Measurements from ENCODE around the gene CNNM1.

CNNM1 gene

DNA sequence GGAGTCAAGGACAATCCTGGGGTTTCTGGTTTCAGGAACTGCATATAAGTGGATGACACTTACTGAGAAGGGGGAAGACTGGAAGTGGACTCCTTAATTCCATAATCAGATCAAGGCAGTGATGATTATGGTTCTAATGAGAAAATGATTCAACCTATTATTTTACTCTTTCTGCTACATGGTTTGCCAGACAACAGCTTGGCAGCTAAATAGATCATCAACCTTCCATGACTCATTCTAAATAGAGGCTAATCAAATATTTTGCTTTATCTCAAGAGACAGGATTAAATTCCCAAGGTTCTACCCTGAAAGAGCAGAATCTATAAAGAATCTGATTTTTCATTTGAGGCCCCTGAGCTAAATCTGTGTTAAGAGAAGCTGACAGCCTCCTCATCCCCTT is 46.3 kb downstream of the CNNM1 start:
- H2BK12ac ChIP-seq (ENCODE audit: low read length in 2 of 2), result no peak overlapping the region

DNA sequence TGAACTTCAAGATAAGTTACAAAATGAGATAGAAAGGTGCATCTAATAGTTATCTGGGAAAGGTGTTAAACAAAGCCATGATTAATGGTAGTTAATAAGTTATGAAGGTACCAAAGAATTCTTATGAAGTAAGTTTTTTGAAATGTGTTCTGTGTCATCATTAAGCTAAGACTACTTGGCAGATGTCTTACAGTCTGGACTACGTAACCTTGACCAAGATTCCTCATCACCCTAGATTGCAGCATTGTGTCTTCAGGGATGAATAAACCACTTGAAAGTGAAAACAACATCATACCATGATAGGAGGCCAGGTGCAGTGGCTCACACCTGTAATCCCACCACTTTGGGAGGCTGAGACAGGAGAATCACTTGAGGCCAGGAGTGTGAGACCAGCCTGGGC is 53.0 kb downstream of the CNNM1 start:
- H3K14ac ChIP-seq (ENCODE audit: low read length in 2 of 2), result no peak overlapping the region
- H3K36me3 ChIP-seq (ENCODE audit: control insufficient read depth in 1 of 2, insufficient read depth in 2 of 2, low read depth in 1 of 2, low read length in 2 of 2), result no peaks in the 10 kb centered on the region
- H3K18ac ChIP-seq (ENCODE audit: low read depth in 1 of 2, low read length in 2 of 2), result no peak overlapping the region
- H3K23ac ChIP-seq (ENCODE audit: low read length in 2 of 2), result no peak overlapping the region
- H2AK5ac ChIP-seq (ENCODE audit: low read length, severe bottlenecking), result no peak overlapping the region
- no peak overlapping the region for H3K4me3 ChIP-seq (ENCODE audit: insufficient read depth in 1 of 2, low read depth in 1 of 2, low read length in 2 of 2)
- no peaks in the 10 kb centered on the region for H3K79me1 ChIP-seq (replicated peaks; ENCODE audit: low read length, poor library complexity, severe bottlenecking)
- H2BK15ac ChIP-seq (ENCODE audit: low read depth, poor library complexity, severe bottlenecking), result no peak overlapping the region
- H3K27ac ChIP-seq (ENCODE audit: low read length, poor library complexity, severe bottlenecking), result no peak overlapping the region
- 100% methylated on average over 1 of the region's 1 CpG for WGBS
- H2BK5ac ChIP-seq (ENCODE audit: low read depth, low read length, poor library complexity, severe bottlenecking), result no peak overlapping the region
- H2AFZ ChIP-seq (ENCODE audit: low read depth, low read length), result no peak overlapping the region
- H4K91ac ChIP-seq (ENCODE audit: low read length), result no peak overlapping the region
- H3K4me2 ChIP-seq (ENCODE audit: low read length, poor library complexity, severe bottlenecking), result no peak overlapping the region
- peaks cover 19 to 24% of the 10 kb centered on the region in 2 experiments for H3K27me3 ChIP-seq (ENCODE audit: control insufficient read depth in 1 of 2, insufficient read depth in 1 of 2, low read length in 2 of 2)
- H3K4me1 ChIP-seq (ENCODE audit: control insufficient read depth, insufficient read depth, low read depth, low read length), result no peaks in the 10 kb centered on the region
- H2BK120ac ChIP-seq (ENCODE audit: low read depth, low read length), result no peak overlapping the region
- no peak overlapping the region for H3K9ac ChIP-seq (ENCODE audit: low read length)
- H2BK12ac ChIP-seq (ENCODE audit: low read length in 2 of 2), result no peak overlapping the region
- H3K9me3 ChIP-seq (ENCODE audit: control insufficient read depth, low read length), result no peaks in the 10 kb centered on the region
- DNase-seq, result no peak
- H4K8ac ChIP-seq (ENCODE audit: low read length), result no peak overlapping the region
- no peak overlapping the region for H3K4ac ChIP-seq (ENCODE audit: low read depth in 1 of 2, low read length in 2 of 2)

More for the DNA sequence above, 46.3 kb downstream of the CNNM1 start:
- Histone ChIP-seq H3K14ac (ENCODE audit: low read length in 2 of 2) (no peak overlapping the region), H4K8ac (ENCODE audit: low read length) (no peak overlapping the region), H4K91ac (ENCODE audit: low read length) (no peak overlapping the region), H3K27me3 (ENCODE audit: control insufficient read depth in 1 of 2, insufficient read depth in 1 of 2, low read length in 2 of 2) (peaks cover 17 to 36% of the 10 kb centered on the region in 2 experiments), H2AK5ac (ENCODE audit: low read length, severe bottlenecking) (no peak overlapping the region), H3K9me3 (ENCODE audit: control insufficient read depth, low read length) (no peaks in the 10 kb centered on the region), H2BK15ac (ENCODE audit: low read depth, poor library complexity, severe bottlenecking) (no peak overlapping the region), H2BK120ac (ENCODE audit: low read depth, low read length) (no peak overlapping the region), H3K4me2 (ENCODE audit: low read length, poor library complexity, severe bottlenecking) (no peak overlapping the region), H3K36me3 (ENCODE audit: control insufficient read depth in 1 of 2, insufficient read depth in 2 of 2, low read depth in 1 of 2, low read length in 2 of 2) (no peaks in the 10 kb centered on the region), H3K18ac (ENCODE audit: low read depth in 1 of 2, low read length in 2 of 2) (no peak overlapping the region), H3K4me3 (ENCODE audit: insufficient read depth in 1 of 2, low read depth in 1 of 2, low read length in 2 of 2) (no peak overlapping the region), H3K27ac (ENCODE audit: low read length, poor library complexity, severe bottlenecking) (no peak overlapping the region), H3K9ac (ENCODE audit: low read length) (no peak overlapping the region), H3K4ac (ENCODE audit: low read depth in 1 of 2, low read length in 2 of 2) (no peak overlapping the region), H3K23ac (ENCODE audit: low read length in 2 of 2) (no peak overlapping the region), H2AFZ (ENCODE audit: low read depth, low read length) (no peak overlapping the region), H2BK5ac (ENCODE audit: low read depth, low read length, poor library complexity, severe bottlenecking) (no peak overlapping the region), H3K79me1 (replicated peaks; ENCODE audit: low read length, poor library complexity, severe bottlenecking) (no peaks in the 10 kb centered on the region), H3K4me1 (ENCODE audit: control insufficient read depth, insufficient read depth, low read depth, low read length) (no peaks in the 10 kb centered on the region)
- DNase-seq, result no peak

DNA sequence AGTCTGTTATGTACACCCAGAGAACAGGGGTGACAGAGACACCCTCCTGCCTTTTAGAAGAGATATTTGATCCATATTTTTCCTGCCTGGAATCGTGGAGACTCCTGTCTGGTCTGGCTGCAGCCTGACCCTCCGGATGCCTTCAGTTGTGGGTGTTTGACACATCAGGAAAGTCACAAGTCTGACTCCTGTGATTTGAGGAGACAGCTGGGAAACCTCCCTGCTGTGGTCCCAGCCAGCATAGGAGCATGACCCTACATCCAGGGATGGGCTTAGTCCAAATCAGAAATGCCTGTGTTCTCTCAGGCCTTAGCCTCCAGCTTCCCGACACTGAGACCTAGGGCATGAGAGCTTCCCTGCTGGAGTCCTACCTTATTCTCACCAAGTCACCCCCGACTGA is 57.9 kb downstream of the CNNM1 start:
- Histone ChIP-seq H3K9me3 (ENCODE audit: control insufficient read depth, low read length) (no peaks in the 10 kb centered on the region), H3K27ac (ENCODE audit: low read length, poor library complexity, severe bottlenecking) (no peak overlapping the region), H2BK5ac (ENCODE audit: low read depth, low read length, poor library complexity, severe bottlenecking) (no peak overlapping the region), H2AK5ac (ENCODE audit: low read length, severe bottlenecking) (no peak overlapping the region), H2BK120ac (ENCODE audit: low read depth, low read length) (no peak overlapping the region), H3K23ac (ENCODE audit: low read length in 2 of 2) (no peak overlapping the region), H3K4me3 (ENCODE audit: insufficient read depth in 1 of 2, low read depth in 1 of 2, low read length in 2 of 2) (no peak overlapping the region), H2AFZ (ENCODE audit: low read depth, low read length) (no peak overlapping the region), H3K4me1 (ENCODE audit: control insufficient read depth, insufficient read depth, low read depth, low read length) (peaks cover 2% of the 10 kb centered on the region), H2BK15ac (ENCODE audit: low read depth, poor library complexity, severe bottlenecking) (no peak overlapping the region), H3K4me2 (ENCODE audit: low read length, poor library complexity, severe bottlenecking) (no peak overlapping the region), H2BK12ac (ENCODE audit: low read length in 2 of 2) (no peak overlapping the region), H3K14ac (ENCODE audit: low read length in 2 of 2) (no peak overlapping the region), H4K8ac (ENCODE audit: low read length) (peak overlapping the region; percentile 14), H3K4ac (ENCODE audit: low read depth in 1 of 2, low read length in 2 of 2) (no peak overlapping the region), H3K36me3 (ENCODE audit: control insufficient read depth in 1 of 2, insufficient read depth in 2 of 2, low read depth in 1 of 2, low read length in 2 of 2) (no peaks in the 10 kb centered on the region), H3K9ac (ENCODE audit: low read length) (no peak overlapping the region), H3K18ac (ENCODE audit: low read depth in 1 of 2, low read length in 2 of 2) (no peak overlapping the region), H3K27me3 (ENCODE audit: control insufficient read depth in 1 of 2, insufficient read depth in 1 of 2, low read length in 2 of 2) (peaks cover 26 to 38% of the 10 kb centered on the region in 2 experiments), H4K91ac (ENCODE audit: low read length) (no peak overlapping the region), H3K79me1 (replicated peaks; ENCODE audit: low read length, poor library complexity, severe bottlenecking) (no peaks in the 10 kb centered on the region)
- 80% methylated on average over 3 of the region's 4 CpGs for WGBS
- no peak for DNase-seq

DNA sequence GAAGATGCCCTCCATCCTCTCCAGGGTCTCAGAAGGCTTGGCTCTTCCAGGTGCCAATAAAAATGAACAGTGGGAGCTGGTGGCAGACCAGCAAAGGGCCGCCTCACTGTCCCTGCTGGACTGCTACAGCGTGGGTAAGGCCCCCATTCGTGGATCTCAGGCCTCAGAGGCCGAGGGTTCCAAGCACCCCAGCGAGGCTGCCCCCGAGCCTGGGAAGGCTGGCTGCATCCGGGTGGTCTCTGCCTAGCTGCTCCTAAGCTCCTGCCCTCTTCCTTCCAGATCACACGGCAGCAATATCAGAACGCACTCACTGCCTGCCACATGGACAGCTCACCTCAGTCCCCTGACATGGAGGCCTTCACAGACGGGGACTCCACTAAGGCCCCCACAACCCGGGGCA is 58.4 kb downstream of the CNNM1 start:
- Histone ChIP-seq H2BK120ac (ENCODE audit: low read depth, low read length) (no peak overlapping the region), H2BK5ac (ENCODE audit: low read depth, low read length, poor library complexity, severe bottlenecking) (no peak overlapping the region), H3K27ac (ENCODE audit: low read length, poor library complexity, severe bottlenecking) (no peak overlapping the region), H3K27me3 (ENCODE audit: control insufficient read depth in 1 of 2, insufficient read depth in 1 of 2, low read length in 2 of 2) (peaks cover 26 to 38% of the 10 kb centered on the region in 2 experiments), H3K4me2 (ENCODE audit: low read length, poor library complexity, severe bottlenecking) (no peak overlapping the region), H3K18ac (ENCODE audit: low read depth in 1 of 2, low read length in 2 of 2) (peak overlapping the region in 1 of 2 experiments; percentile 14), H3K4ac (ENCODE audit: low read depth in 1 of 2, low read length in 2 of 2) (no peak overlapping the region), H2BK12ac (ENCODE audit: low read length in 2 of 2) (peak overlapping the region in 1 of 2 experiments; percentile 13), H3K79me1 (replicated peaks; ENCODE audit: low read length, poor library complexity, severe bottlenecking) (no peaks in the 10 kb centered on the region), H2BK15ac (ENCODE audit: low read depth, poor library complexity, severe bottlenecking) (no peak overlapping the region), H3K23ac (ENCODE audit: low read length in 2 of 2) (no peak overlapping the region), H3K9ac (ENCODE audit: low read length) (no peak overlapping the region), H3K4me1 (ENCODE audit: control insufficient read depth, insufficient read depth, low read depth, low read length) (peaks cover 2% of the 10 kb centered on the region), H3K14ac (ENCODE audit: low read length in 2 of 2) (no peak overlapping the region), H3K9me3 (ENCODE audit: control insufficient read depth, low read length) (no peaks in the 10 kb centered on the region), H4K91ac (ENCODE audit: low read length) (no peak overlapping the region), H3K36me3 (ENCODE audit: control insufficient read depth in 1 of 2, insufficient read depth in 2 of 2, low read depth in 1 of 2, low read length in 2 of 2) (no peaks in the 10 kb centered on the region), H4K8ac (ENCODE audit: low read length) (no peak overlapping the region), H3K4me3 (ENCODE audit: insufficient read depth in 1 of 2, low read depth in 1 of 2, low read length in 2 of 2) (no peak overlapping the region), H2AFZ (ENCODE audit: low read depth, low read length) (no peak overlapping the region), H2AK5ac (ENCODE audit: low read length, severe bottlenecking) (no peak overlapping the region)
- no peak for DNase-seq
- WGBS, result 96% methylated on average over 11 of the region's 11 CpGs
